Measurements from ENCODE around the gene GPR61. TPM values are rescaled to one million over a fixed set of nuclear protein-coding genes. Genes with fewer than 3 reads are reported as not detected.

GPR61 gene
- total and polyA plus RNA-seq, 9 of the 15 experiments (the other 6 are each of a cell fraction or from before 2014, with no cell fraction given) = 0.04 to 1.1 (median 0.25) TPM; not detected in 4

DNA sequence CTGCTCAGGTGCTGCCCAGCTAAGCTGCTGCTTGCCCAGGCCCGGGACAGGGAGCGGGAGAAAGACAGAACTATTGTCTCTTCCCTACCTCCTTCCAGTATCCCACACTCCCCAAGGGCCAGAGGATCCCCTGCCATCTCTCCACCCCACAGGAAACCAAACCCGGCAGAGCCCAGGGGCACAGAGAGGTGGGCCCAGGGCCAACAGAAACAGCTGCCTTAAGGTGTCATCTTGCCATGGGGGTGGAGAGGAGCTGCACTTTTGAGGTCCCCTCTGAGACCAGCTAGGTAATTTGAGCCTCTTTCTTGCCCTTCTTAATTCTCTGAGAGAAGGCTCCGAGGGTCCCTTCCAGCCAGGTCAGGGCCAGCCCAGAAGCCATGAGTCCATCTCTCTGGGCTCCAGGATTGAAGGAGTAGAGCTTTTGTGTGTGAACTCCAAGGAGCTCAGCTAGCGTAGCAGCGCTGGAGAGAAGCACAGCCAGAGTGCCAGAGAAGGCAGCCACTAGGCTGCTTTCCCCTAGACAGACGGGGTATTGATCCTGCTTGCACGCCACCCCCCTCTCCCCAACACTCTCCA is 9.7 kb upstream of the GPR61 start (continued):
- no peak for TF ChIP-seq MGA (IDR thresholded peaks at IDR 0.05)
- TF ChIP-seq COPS2 (conservative IDR thresholded peaks at IDR 0.05) = no peak
- no peak for TF ChIP-seq DDX20 (tag; IDR thresholded peaks at IDR 0.05; ENCODE audit: low read depth)
- no peak for TF ChIP-seq SIN3A (IDR thresholded peaks at IDR 0.05; ENCODE audit: borderline replicate concordance in 2 of 2, control insufficient read depth in 1 of 2, low read depth in 2 of 2, low read length in 2 of 2)
- no peak for TF ChIP-seq ZNF445 (CRISPR knock-in tag; IDR thresholded peaks at IDR 0.05; ENCODE audit: low read depth)

Measured in K562 (cell line).